GM12891 (cell line): ENCODE measurements around the gene TREX2.

Source experiments
- PAX5 ChIP-seq: IDR thresholded peaks from 2 replicates; pipeline ENCODE4 v1.6.1; 2011; ENCODE audit warnings: low read length, moderate library complexity, mild to moderate bottlenecking; ENCODE audit not compliant: insufficient read depth, severe bottlenecking
- POLR2A ChIP-seq: IDR thresholded peaks from 2 replicates; pipeline ENCODE4 v1.6.1; 2011; ENCODE audit warnings: low read depth, low read length, control low read depth
- POLR2AphosphoS5 ChIP-seq: IDR thresholded peaks from 2 replicates; pipeline ENCODE4 v1.6.1; 2011; ENCODE audit warnings: low read depth, low read length, control low read depth
- SPI1 ChIP-seq: IDR thresholded peaks from 2 replicates; pipeline ENCODE4 v1.6.1; 2011; ENCODE audit warnings: low read depth, low read length, control low read depth
- TAF1 ChIP-seq: IDR thresholded peaks from 2 replicates; pipeline ENCODE4 v1.6.1; 2011; ENCODE audit warnings: low read depth, low read length, control low read depth

GRCh38 chrX:153406011-153406410 is 39.8 kb downstream of the TREX2 start:
- TF ChIP-seq TAF1 (no peak), POLR2A (no peak), POLR2AphosphoS5 (no peak), SPI1 (no peak), PAX5 (no peak)
